NCI-H2227 (cell line): ENCODE measurements around the gene ZDHHC17.
A peak's percentile ranks its signal among the peaks of the same experiment; 100 is the strongest.
"Not testable (repeated sequence)": the region's sequence is repeated elsewhere in the genome, so short reads cannot be mapped to it uniquely, and the experiment has no call there.

ENCODE experiments used
- DNase-seq: peaks from one replicate; lab custom pipeline; 2025; ENCODE audit not compliant: unreplicated experiment; lab: John Stamatoyannopoulos, UW

ZDHHC17 gene

GRCh38 chr12:76763746-76764675, at the start of gene ZDHHC17:
TSS of gene ZDHHC17 (plus strand) at chr12:76764115. CDS start at chr12:76764237, 122 bp downstream.
- DNase-seq = peak; percentile 98

GRCh38 chr12:76714415-76714814, 49.5 kb upstream of the ZDHHC17 start:
- no peak for DNase-seq

GRCh38 chr12:76714861-76715260, 49.1 kb upstream of the ZDHHC17 start:
- no peak for DNase-seq

- no peak for DNase-seq
Observed at GRCh38 chr12:76715332-76715731, 48.6 kb upstream of the ZDHHC17 start.

GRCh38 chr12:76717314-76717713, 46.6 kb upstream of the ZDHHC17 start:
- no peak for DNase-seq

- DNase-seq = no peak
Observed at GRCh38 chr12:76719171-76720041, 44.5 kb upstream of the ZDHHC17 start.

GRCh38 chr12:76720068-76720467, 43.8 kb upstream of the ZDHHC17 start:
- DNase-seq = no peak

- DNase-seq = no peak
Observed at GRCh38 chr12:76726626-76727025, 37.3 kb upstream of the ZDHHC17 start.

GRCh38 chr12:76732188-76732587, 31.7 kb upstream of the ZDHHC17 start:
- not testable (repeated sequence) for DNase-seq

- not testable (repeated sequence) for DNase-seq
Observed at GRCh38 chr12:76737689-76738088, 26.2 kb upstream of the ZDHHC17 start.

GRCh38 chr12:76738824-76739579, 24.9 kb upstream of the ZDHHC17 start:
- DNase-seq = no peak

- no peak for DNase-seq
Observed at GRCh38 chr12:76739896-76740295, 24.0 kb upstream of the ZDHHC17 start.

- no peak for DNase-seq
Observed at GRCh38 chr12:76740501-76740900, 23.4 kb upstream of the ZDHHC17 start.

GRCh38 chr12:76745343-76745742, 18.6 kb upstream of the ZDHHC17 start:
- DNase-seq = no peak

- no peak for DNase-seq
Observed at GRCh38 chr12:76746516-76746915, 17.4 kb upstream of the ZDHHC17 start.

GRCh38 chr12:76747245-76747644, 16.7 kb upstream of the ZDHHC17 start:
- DNase-seq = no peak

- DNase-seq = no peak
Observed at GRCh38 chr12:76755829-76756379, 8.0 kb upstream of the ZDHHC17 start.

GRCh38 chr12:76757694-76758093, 6.2 kb upstream of the ZDHHC17 start:
- no peak for DNase-seq

- DNase-seq = peak; percentile 50
Observed at GRCh38 chr12:76762601-76762980, 1.3 kb upstream of the ZDHHC17 start.

GRCh38 chr12:76764856-76765255, 941 bp downstream of the ZDHHC17 start:
- no peak for DNase-seq

GRCh38 chr12:76765598-76765997, 1.7 kb downstream of the ZDHHC17 start:
- no peak for DNase-seq
